A549 (cell line): ENCODE results near the gene IL9R. TPM values are rescaled to one million over a fixed set of nuclear protein-coding genes. Genes with fewer than 3 reads are reported as not detected.
"Not testable (repeated sequence)": the region's sequence is repeated elsewhere in the genome, so short reads cannot be mapped to it uniquely, and the experiment has no call there.

Experiments used
- ATAC-seq, 2 experiments: fragments of 200-7000 bp in 1 of 2; fragments of >200 bp in 1 of 2; cut with Nextera tagmentation in 1 of 2; cut with Tn5 transposase in 1 of 2; 3 replicates each; pipeline versions ENCODE4 v1.8.0 to v1.9.1; 2018 to 2020; ENCODE audit warnings: mild to moderate bottlenecking in 1 of 2, moderate library complexity in 1 of 2
- CTCF ChIA-PET: fragments of 300-600 bp; sonication (Branson Sonifier 250); formaldehyde crosslinking; extraction: SDS; loops from one replicate; lab custom pipeline; 2021; ENCODE audit warnings: antibody characterized with exemption, inconsistent platforms; lab: Yijun Ruan, JAX
- POLR2A ChIA-PET: fragments of 350-600 bp; formaldehyde crosslinking; extraction: SDS; loops from one replicate; lab custom pipeline; 2021; ENCODE audit warnings: antibody characterized with exemption, inconsistent platforms; lab: Yijun Ruan, JAX
- DNase-seq, 2 experiments: peaks; one replicate each; pipeline versions ENCODE4 v3.0.0 to v3.0.0-alpha.2; 2011 to 2016; ENCODE audit warnings: low read depth in 1 of 2, low spot score in 1 of 2
- FAIRE-seq: peaks from 2 replicates; lab custom pipeline; 2011; peaks lifted over from hg19 to GRCh38; lab: Jason Lieb, UNC
- H3K27ac ChIP-seq, 2 experiments: fragments of >200 bp; sonication (Bioruptor Twin); formaldehyde crosslinking; 3 replicates each; pipeline ENCODE4 v1.5.1; 2016 to 2017
- H3K4me1 ChIP-seq: fragments of >200 bp; sonication (Bioruptor Twin); formaldehyde crosslinking; 3 replicates; pipeline ENCODE4 v1.6.1; 2016
- H3K4me2 ChIP-seq: fragments of >200 bp; sonication (Bioruptor Twin); formaldehyde crosslinking; 3 replicates; pipeline ENCODE4 v1.6.1; 2016
- H3K4me3 ChIP-seq: fragments of >200 bp; sonication (Bioruptor Twin); formaldehyde crosslinking; 3 replicates; pipeline ENCODE4 v1.5.1; 2016
- H3K9me3 ChIP-seq: fragments of >200 bp; sonication (Bioruptor Twin); formaldehyde crosslinking; 3 replicates; pipeline ENCODE4 v1.6.1; 2016
- CBX8 ChIP-seq: fragments of 200-600 bp; sonication (generic); IDR thresholded peaks from 2 replicates; pipeline ENCODE4 v1.6.1; 2016
- JUNB ChIP-seq: fragments of >200 bp; sonication (Bioruptor Twin); formaldehyde crosslinking; IDR thresholded peaks from 2 replicates; pipeline ENCODE4 v1.6.1; 2016
- MYC ChIP-seq: IDR thresholded peaks from 2 replicates; pipeline ENCODE4 v1.6.1; 2012; ENCODE audit warnings: mild to moderate bottlenecking, inconsistent platforms, low read length, improper control_type of control experiment, borderline replicate concordance
- NR3C1 ChIP-seq: fragments of >200 bp; sonication (Bioruptor Twin); formaldehyde crosslinking; IDR thresholded peaks from 3 replicates; pipeline ENCODE4 v1.6.1; 2017
- PHF8 ChIP-seq: fragments of 200-600 bp; sonication (generic); IDR thresholded peaks from 2 replicates; pipeline ENCODE4 v1.6.1; 2016; ENCODE audit warnings: low read depth, mild to moderate bottlenecking, antibody characterized with exemption, moderate library complexity, borderline replicate concordance
- SREBF2 ChIP-seq: fragments of 450-650 bp; IDR thresholded peaks from 2 replicates; pipeline ENCODE4 v1.6.1; 2014; ENCODE audit warnings: mild to moderate bottlenecking, moderate library complexity
- WGBS: methylation state at CpG from one replicate; pipeline ENCODE4 v1.1.6; 2017; ENCODE audit errors: missing lambda C conversion rate; 5-methylcytosine and 5-hydroxymethylcytosine counted together
- polyA plus RNA-seq, 4 experiments: library from polyadenylated mRNA; depleted of rRNA in 3 of 4; stranded (reverse); fragments of >200 nt; fragmentation: RNase III in 1 of 4; extraction: RNeasy Plus Mini Kit Qiagen cat#74134 plus additional on column Dnase treatment in 1 of 4; gene quantifications; 2 replicates in 3 of 4; 3 replicates in 1 of 4; pipeline ENCODE4 v1.2.3, GENCODE V29; 2011 to 2017

Gene IL9R
- polyA plus RNA-seq, 2 of the 4 experiments (the other 2 are of a cell fraction): 0.06 to 0.12 TPM

DNA sequence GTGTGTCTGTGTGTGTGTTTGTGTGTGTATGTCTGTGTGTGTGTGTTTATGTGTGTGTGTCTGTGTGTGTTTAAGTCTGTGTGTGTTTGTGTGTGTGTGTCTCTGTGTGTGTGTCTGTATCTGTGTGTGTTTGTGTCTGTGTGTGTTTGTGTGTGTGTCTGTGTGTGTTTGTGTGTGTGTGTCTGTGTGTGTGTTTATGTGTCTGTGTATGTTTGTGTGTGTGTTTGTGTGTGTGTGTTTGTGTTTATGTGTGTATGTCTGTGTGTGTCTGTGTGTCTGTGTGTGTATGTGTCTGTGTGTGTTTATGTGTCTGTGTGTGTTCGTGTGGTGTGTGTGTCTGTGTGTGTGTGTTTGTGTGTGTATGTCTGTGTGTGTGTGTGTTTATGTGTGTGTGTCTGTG is 11.4 kb downstream of the IL9R start:
- peak; percentile 100 for FAIRE-seq
- ChIA-PET POLR2A (no interaction called here), CTCF (no interaction called here)
- Histone ChIP-seq H3K27ac (no peak overlapping the region), H3K4me1 (no peaks in the 10 kb centered on the region), H3K4me3 (no peak overlapping the region), H3K4me2 (no peak overlapping the region), H3K9me3 (no peaks in the 10 kb centered on the region)
- WGBS: 11% methylated on average over 1 of the region's 1 CpG
- no peak for TF ChIP-seq CBX8
- no peak for TF ChIP-seq JUNB
- no peak for TF ChIP-seq MYC
- TF ChIP-seq NR3C1: no peak
- no peak for TF ChIP-seq PHF8
- TF ChIP-seq SREBF2: no peak
- ATAC-seq: no peak
- peak in 1 of 2 experiments; percentile 23 for DNase-seq

DNA sequence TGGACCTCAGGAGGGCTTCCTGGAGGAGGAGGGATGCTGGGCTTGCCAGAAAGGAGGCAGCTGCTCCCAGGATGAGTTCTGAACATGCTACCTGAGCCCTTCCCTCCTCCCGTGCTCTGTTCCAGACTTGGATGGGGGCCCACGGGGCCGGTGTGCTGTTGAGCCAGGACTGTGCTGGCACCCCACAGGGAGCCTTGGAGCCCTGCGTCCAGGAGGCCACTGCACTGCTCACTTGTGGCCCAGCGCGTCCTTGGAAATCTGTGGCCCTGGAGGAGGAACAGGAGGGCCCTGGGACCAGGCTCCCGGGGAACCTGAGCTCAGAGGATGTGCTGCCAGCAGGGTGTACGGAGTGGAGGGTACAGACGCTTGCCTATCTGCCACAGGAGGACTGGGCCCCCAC is 12.2 kb downstream of the IL9R start:
- DNase-seq, H3K4me1 ChIP-seq, CTCF ChIA-PET, H3K4me2 ChIP-seq, H3K9me3 ChIP-seq, H3K4me3 ChIP-seq, H3K27ac ChIP-seq, POLR2A ChIA-PET: not testable (repeated sequence)
- FAIRE-seq (peak; percentile 79), ATAC-seq (peak in 1 of 2 experiments; percentile 34; a peak in 2 of 6 replicates)
- 57% methylated on average over 3 of the region's 9 CpGs for WGBS

DNA sequence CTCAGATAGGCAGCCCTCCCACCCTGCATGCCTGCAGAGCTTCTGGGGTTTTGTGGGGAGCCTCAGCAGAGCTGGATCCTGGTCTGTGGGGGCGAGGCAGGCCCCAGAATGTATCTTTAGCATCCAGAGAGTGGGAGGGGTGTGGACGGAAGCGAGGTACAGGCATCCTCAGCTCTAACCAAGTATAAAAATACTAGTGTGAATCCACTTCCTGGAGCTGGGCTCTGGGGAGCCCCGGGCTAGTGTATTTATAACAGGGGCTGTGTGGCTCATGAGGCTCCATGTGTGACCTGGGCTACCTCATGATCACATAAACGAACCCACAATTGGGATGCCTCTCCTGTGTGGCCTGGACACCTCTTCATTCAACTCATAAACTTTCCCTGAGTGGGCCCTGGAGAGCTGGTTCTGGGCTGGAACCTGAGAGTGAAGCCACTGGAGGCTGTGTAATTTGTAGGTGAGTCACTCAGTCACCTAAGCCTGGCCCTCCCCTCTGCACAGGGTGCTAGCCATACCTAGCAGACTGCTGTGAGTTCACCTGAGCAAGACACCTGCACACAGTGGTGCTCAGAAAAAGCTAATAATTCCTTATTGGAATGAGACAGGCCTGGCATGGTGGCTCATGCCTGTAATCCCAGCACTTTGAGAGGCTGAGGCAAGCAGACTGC is 15.9 kb downstream of the IL9R start:
- H3K4me3 ChIP-seq, H3K9me3 ChIP-seq, ATAC-seq, DNase-seq, FAIRE-seq, H3K27ac ChIP-seq, POLR2A ChIA-PET, H3K4me1 ChIP-seq, CTCF ChIA-PET, H3K4me2 ChIP-seq: not testable (repeated sequence)
- WGBS: 0% methylated on average over 1 of the region's 5 CpGs

DNA sequence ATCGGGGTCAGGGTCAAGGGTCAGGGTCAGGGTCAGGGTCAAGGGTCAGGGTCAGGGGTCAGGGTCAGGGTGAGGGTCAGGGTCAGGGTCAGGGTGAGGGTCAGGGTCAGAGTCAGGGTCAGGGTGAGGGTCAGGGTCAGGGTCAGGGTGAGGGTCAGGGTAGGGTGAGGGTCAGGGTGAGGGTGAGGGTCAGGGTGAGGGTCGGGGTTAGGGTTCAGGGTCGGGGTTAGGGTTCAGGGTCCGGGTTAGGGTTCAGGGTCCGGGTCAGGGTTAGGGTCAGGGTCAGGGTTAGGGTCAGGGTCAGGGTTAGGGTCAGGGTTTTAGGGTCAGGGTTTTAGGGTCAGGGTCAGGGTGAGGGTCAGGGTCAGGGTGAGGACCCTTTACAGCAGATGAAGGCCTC is 22.4 kb downstream of the IL9R start:
- H3K27ac ChIP-seq, DNase-seq, POLR2A ChIA-PET, H3K4me1 ChIP-seq, H3K9me3 ChIP-seq, ATAC-seq, H3K4me3 ChIP-seq, FAIRE-seq, CTCF ChIA-PET, H3K4me2 ChIP-seq: not testable (repeated sequence)
- WGBS: 4% methylated on average over 4 of the region's 5 CpGs

DNA sequence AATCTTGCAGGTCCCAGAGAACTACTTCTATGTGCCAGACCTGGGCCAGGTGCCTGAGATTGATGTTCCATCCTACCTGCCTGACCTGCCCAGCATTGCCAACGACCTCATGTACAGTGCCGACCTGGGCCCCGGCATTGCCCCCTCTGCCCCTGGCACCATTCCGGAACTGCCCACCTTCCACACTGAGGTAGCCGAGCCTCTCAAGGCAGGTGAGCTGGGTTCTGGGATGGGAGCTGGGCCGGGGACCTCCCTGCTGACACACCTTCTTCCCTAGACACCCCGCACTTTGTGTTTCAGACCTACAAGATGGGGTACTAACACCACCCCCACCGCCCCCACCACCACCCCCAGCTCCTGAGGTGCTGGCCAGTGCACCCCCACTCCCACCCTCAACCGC is 25.5 kb downstream of the IL9R start:
- DNase-seq, H3K27ac ChIP-seq, POLR2A ChIA-PET, H3K9me3 ChIP-seq, ATAC-seq, H3K4me3 ChIP-seq, H3K4me1 ChIP-seq, H3K4me2 ChIP-seq, CTCF ChIA-PET, FAIRE-seq: not testable (repeated sequence)
- WGBS: 67% methylated on average over 7 of the region's 9 CpGs

DNA sequence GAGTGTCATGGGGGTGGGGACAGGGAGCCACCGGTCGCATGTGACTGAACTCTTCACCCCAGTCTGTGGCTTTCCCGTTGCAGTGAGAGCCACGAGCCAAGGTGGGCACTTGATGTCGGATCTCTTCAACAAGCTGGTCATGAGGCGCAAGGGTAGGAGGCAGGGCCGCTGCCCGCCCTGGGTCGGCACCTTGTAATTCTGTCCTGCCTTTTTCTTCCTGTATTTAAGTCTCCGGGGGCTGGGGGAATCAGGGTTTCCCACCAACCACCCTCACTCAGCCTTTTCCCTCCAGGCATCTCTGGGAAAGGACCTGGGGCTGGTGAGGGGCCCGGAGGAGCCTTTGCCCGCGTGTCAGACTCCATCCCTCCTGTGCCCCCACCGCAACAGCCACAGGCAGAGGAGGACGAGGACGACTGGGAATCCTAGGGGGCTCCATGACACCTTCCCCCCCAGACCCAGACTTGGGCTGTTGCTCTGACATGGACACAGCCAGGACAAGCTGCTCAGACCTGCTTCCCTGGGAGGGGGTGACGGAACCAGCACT is 27.5 kb downstream of the IL9R start:
- FAIRE-seq, H3K27ac ChIP-seq, POLR2A ChIA-PET, H3K4me1 ChIP-seq, CTCF ChIA-PET, H3K4me2 ChIP-seq, H3K9me3 ChIP-seq, DNase-seq, ATAC-seq, H3K4me3 ChIP-seq: not testable (repeated sequence)
- 66% methylated on average over 13 of the region's 17 CpGs for WGBS

DNA sequence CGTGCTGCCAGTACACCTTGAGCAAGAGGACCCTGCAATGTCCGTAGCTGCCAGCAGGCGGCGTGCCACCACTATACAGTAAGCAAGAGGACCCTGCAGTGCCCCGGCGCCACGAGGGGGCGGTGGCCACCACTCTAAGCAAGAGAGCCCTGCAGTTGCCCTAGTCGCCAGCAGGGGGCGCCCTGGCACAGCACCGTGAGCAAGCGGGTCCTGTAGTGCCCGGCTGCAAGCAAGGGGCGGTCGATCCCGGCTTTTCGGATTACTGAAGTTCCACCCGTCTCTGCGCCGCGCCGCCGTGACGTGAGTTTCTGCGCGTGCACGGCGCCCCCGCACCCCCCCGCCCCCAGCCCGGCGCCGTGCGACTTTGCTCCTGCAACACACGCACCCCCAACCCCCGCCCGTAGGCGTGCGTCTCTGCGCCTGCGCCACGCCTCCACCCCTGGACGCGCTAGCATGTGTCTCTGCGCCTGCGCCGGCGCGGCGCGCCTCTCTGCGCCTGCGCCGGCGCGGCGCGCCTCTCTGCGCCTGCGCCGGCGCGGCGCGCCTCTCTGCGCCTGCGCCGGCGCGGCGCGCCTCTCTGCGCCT is 31.2 kb downstream of the IL9R start:
- H3K4me1 ChIP-seq, POLR2A ChIA-PET, DNase-seq, H3K27ac ChIP-seq, H3K9me3 ChIP-seq, H3K4me3 ChIP-seq, ATAC-seq, CTCF ChIA-PET, H3K4me2 ChIP-seq, FAIRE-seq: not testable (repeated sequence)
- WGBS: 98% methylated on average over 24 of the region's 73 CpGs

DNA sequence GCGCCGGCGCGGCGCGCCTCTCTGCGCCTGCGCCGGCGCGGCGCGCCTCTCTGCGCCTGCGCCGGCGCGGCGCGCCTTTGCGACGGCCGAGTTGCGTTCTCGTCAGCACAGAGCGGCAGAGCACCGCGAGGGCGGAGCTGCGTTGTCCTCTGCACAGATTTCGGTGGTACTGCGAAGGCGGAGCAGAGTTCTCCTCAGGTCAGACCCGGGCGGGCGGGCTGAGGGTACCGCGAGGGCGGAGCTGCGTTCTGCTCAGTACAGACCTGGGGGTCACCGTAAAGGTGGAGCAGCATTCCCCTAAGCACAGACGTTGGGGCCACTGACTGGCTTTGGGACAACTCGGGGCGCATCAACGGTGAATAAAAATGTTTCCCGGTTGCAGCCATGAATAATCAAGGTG is 31.8 kb downstream of the IL9R start:
- H3K4me1 ChIP-seq, H3K27ac ChIP-seq, H3K9me3 ChIP-seq, FAIRE-seq, POLR2A ChIA-PET, DNase-seq, H3K4me2 ChIP-seq, H3K4me3 ChIP-seq, CTCF ChIA-PET: not testable (repeated sequence)
- 95% methylated on average over 25 of the region's 46 CpGs for WGBS
- ATAC-seq: peak in 1 of 2 experiments; percentile 54; a peak in 2 of 6 replicates

DNA sequence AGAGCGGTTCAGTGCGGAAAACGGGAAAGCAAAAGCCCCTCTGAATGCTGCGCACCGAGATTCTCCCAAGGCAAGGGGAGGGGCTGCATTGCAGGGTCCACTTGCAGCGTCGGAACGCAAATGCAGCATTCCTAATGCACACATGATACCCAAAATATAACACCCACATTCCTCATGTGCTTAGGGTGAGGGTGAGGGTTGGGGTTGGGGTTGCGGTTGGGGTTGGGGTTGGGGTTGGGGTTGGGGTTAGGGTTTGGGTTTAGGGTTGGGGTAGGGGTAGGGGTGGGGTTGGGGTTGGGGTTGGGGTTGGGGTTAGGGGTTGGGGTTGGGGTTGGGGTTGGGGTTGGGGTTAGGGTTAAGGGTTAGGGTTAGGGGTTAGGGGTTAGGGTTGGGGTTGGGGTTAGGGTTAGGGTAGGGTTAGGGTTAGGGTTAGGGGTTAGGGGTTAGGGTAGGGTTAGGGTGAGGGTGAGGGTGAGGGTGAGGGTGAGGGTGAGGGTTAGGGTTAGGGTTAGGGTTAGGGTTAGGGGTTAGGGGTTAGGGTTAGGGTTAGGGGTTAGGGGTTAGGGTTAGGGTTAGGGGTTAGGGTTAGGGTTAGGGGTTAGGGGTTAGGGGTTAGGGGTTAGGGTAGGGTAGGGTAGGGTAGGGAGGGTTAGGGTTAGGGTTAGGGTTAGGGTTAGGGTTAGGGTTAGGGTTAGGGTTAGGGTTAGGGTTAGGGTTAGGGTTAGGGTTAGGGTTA is 32.4 kb downstream of the IL9R start:
- H3K4me2 ChIP-seq, H3K9me3 ChIP-seq, H3K4me3 ChIP-seq, FAIRE-seq, H3K4me1 ChIP-seq, POLR2A ChIA-PET, DNase-seq, CTCF ChIA-PET, H3K27ac ChIP-seq: not testable (repeated sequence)
- peak; percentile 70 to 84 for ATAC-seq
- WGBS: 48% methylated on average over 3 of the region's 9 CpGs

DNA sequence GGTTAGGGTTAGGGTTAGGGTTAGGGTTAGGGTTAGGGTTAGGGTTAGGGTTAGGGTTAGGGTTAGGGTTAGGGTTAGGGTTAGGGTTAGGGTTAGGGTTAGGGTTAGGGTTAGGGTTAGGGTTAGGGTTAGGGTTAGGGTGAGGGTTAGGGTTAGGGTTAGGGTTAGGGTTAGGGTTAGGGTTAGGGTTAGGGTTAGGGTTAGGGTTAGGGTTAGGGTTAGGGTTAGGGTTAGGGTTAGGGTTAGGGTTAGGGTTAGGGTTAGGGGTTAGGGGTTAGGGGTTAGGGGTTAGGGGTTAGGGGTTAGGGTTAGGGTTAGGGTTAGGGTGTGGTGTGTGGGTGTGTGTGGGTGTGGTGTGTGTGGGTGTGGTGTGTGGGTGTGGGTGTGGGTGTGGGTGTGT is 33.0 kb downstream of the IL9R start:
- ATAC-seq, CTCF ChIA-PET, H3K4me1 ChIP-seq, H3K4me2 ChIP-seq, H3K27ac ChIP-seq, POLR2A ChIA-PET, DNase-seq, FAIRE-seq, H3K9me3 ChIP-seq, H3K4me3 ChIP-seq: not testable (repeated sequence)
